RWPE2 (cell line): ENCODE measurements around the gene SHE.

Source experiments
- ATAC-seq: fragments of 200-7000 bp; cut with Tn5 transposase; 3 replicates; pipeline ENCODE4 v1.9.1; 2021; ENCODE audit warnings: low read depth
- DNase-seq: peaks from one replicate; pipeline ENCODE4 v3.0.0-alpha.2; 2020; ENCODE audit warnings: low spot score
- H3K27ac ChIP-seq: fragments of 450-650 bp; 2 replicates; pipeline ENCODE4 v1.5.1; 2017; ENCODE audit warnings: mild to moderate bottlenecking; ENCODE audit not compliant: poor library complexity, severe bottlenecking
- H3K27me3 ChIP-seq: fragments of 250-450 bp; sonication (Bioruptor Pico); 2 replicates; pipeline ENCODE4 v1.5.1; 2021; ENCODE audit warnings: mild to moderate bottlenecking, moderate library complexity; ENCODE audit not compliant: insufficient read depth, poor library complexity, severe bottlenecking
- H3K36me3 ChIP-seq: fragments of 250-450 bp; sonication (Bioruptor Pico); 2 replicates; pipeline ENCODE4 v1.5.1; 2020; ENCODE audit warnings: low read depth, mild to moderate bottlenecking, moderate library complexity
- H3K4me1 ChIP-seq: fragments of 250-450 bp; sonication (Bioruptor Pico); 2 replicates; pipeline ENCODE4 v1.5.1; 2021; ENCODE audit warnings: mild to moderate bottlenecking, moderate library complexity; ENCODE audit not compliant: insufficient read depth, poor library complexity, severe bottlenecking
- H3K4me3 ChIP-seq: fragments of 250-450 bp; sonication (Bioruptor Pico); 2 replicates; pipeline ENCODE4 v1.5.1; 2021; ENCODE audit warnings: mild to moderate bottlenecking, moderate library complexity; ENCODE audit not compliant: severe bottlenecking
- H3K9me3 ChIP-seq: fragments of 250-450 bp; sonication (Bioruptor Pico); 2 replicates; pipeline ENCODE4 v1.5.1; 2021; ENCODE audit warnings: mild to moderate bottlenecking, moderate library complexity; ENCODE audit not compliant: severe bottlenecking
- TF ChIP-seq, protein P1 (sequence below): fragments of 450-650 bp; IDR thresholded peaks from one replicate; pipeline ENCODE4 v1.5.1; 2017; ENCODE audit warnings: mild to moderate bottlenecking, moderate library complexity; ENCODE audit not compliant: poor library complexity, severe bottlenecking

SHE gene

DNA sequence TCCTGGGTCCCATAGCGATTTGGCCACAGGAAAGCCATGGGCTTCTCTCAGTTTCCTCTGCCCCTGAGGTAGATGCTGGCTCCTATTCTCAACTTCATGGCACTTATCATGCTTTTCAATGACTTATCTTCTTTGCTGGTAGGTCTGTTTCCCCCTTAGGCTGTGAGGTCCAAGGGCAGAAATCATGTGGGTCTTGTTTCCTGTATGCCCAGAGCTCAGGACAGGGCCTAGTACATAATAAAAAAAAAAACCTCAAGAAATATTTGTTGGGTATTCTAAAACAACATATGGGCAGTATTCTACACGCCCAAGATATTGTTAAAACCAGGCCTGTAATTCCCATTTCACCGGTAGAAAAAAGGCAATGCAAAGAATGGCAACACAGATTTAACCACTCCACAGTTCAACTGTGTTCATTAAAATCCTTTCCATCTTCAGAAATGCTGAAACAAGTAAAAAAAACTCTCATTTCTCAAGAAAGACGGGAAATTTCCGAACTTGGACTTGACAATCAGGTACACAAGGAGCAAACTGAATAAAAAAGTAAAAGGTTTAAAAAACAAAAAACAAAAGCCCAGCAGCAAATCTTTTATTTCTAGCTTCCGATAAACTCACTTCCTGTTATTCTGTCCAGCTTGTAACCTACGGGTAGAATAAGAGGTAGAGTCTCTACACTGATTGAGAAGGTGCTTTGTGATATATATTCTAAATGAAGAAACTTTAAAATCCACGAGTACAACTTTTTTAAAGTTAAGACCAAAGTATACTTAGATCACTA lies 6.5 kb downstream of the SHE start:
- TF ChIP-seq, protein P1, sequence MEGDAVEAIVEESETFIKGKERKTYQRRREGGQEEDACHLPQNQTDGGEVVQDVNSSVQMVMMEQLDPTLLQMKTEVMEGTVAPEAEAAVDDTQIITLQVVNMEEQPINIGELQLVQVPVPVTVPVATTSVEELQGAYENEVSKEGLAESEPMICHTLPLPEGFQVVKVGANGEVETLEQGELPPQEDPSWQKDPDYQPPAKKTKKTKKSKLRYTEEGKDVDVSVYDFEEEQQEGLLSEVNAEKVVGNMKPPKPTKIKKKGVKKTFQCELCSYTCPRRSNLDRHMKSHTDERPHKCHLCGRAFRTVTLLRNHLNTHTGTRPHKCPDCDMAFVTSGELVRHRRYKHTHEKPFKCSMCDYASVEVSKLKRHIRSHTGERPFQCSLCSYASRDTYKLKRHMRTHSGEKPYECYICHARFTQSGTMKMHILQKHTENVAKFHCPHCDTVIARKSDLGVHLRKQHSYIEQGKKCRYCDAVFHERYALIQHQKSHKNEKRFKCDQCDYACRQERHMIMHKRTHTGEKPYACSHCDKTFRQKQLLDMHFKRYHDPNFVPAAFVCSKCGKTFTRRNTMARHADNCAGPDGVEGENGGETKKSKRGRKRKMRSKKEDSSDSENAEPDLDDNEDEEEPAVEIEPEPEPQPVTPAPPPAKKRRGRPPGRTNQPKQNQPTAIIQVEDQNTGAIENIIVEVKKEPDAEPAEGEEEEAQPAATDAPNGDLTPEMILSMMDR: no peak
- Histone ChIP-seq H3K27me3 (peaks cover 43% of the 10 kb centered on the region), H3K4me1 (no peaks in the 10 kb centered on the region), H3K4me3 (no peak overlapping the region), H3K9me3 (no peaks in the 10 kb centered on the region), H3K36me3 (no peaks in the 10 kb centered on the region), H3K27ac (no peak overlapping the region)
- DNase-seq (no peak), ATAC-seq (no peak)

DNA sequence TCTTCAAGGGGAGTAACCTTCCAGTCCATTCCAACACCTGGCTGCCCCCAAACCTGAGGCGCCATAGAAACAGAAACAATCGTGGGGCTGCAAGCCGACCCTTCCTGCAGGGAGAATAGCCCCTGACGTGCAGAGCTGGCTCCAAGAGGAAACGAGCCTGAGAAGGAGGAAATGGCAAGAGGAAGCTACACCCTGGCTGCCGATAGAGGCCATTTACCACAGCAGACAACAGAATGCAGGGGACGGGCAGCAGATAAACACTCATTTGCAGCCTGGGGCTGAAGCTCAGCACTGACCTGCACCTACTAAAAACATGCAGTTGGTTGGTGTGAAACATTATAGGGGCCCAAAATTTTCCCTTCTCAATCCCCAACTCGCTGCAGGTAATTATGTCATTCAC lies 8.9 kb downstream of the SHE start:
- DNase-seq (no peak), ATAC-seq (no peak)
- Histone ChIP-seq H3K9me3 (no peaks in the 10 kb centered on the region), H3K4me3 (no peak overlapping the region), H3K27ac (no peak overlapping the region), H3K27me3 (peaks cover 20% of the 10 kb centered on the region), H3K4me1 (no peaks in the 10 kb centered on the region), H3K36me3 (no peaks in the 10 kb centered on the region)
- TF ChIP-seq, protein P1: no peak

DNA sequence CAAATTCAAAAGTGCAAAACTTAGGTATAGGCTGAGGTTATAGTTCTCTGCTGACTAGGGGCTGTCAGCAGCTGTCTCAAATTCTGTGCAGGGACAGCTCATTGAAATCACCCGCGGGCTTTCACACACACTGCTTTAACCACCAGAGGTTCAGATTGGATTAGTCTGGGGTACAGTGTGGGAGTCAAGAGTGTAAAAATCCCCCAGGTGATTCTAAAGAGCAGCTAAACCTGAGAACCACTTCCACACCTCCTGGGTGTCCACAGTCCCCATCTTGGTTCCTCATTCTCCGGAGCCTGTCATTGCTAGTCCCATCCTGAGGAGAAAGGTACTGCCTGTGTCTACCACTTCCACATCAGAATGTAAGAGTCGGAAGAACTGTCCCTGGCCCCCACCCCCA lies 10.1 kb downstream of the SHE start:
- Histone ChIP-seq H3K36me3 (no peaks in the 10 kb centered on the region), H3K27me3 (peaks cover 20% of the 10 kb centered on the region), H3K9me3 (no peaks in the 10 kb centered on the region), H3K4me3 (no peak overlapping the region), H3K27ac (no peak overlapping the region), H3K4me1 (no peaks in the 10 kb centered on the region)
- ATAC-seq: no peak
- TF ChIP-seq, protein P1: no peak
- no peak for DNase-seq

DNA sequence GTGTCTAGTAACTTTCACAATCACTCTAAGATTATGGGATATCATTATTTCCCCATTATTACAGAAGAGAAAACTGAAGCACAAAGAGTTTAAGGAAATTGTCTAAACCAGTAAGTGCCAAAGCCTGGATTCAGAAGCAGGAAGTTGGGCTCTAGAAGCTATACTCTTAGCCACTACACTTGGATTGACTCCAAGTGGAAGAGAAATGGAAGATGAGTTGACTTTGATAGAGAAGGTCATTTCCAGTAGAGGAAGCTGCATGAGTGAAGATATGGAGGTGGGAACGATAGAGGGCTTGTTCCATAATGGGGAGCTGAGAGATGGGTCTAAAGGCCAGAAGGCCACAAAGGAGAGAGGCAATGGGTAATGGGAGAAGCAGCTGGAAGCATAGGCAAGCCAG lies 11.9 kb downstream of the SHE start:
- no peaks in the 10 kb centered on the region for H3K4me1 ChIP-seq
- no peak overlapping the region for H3K4me3 ChIP-seq
- ATAC-seq (no peak), DNase-seq (no peak)
- TF ChIP-seq, protein P1: no peak
- H3K36me3 ChIP-seq: no peaks in the 10 kb centered on the region
- H3K27me3 ChIP-seq: peaks cover 20% of the 10 kb centered on the region
- H3K9me3 ChIP-seq: no peaks in the 10 kb centered on the region
- H3K27ac ChIP-seq: no peak overlapping the region

DNA sequence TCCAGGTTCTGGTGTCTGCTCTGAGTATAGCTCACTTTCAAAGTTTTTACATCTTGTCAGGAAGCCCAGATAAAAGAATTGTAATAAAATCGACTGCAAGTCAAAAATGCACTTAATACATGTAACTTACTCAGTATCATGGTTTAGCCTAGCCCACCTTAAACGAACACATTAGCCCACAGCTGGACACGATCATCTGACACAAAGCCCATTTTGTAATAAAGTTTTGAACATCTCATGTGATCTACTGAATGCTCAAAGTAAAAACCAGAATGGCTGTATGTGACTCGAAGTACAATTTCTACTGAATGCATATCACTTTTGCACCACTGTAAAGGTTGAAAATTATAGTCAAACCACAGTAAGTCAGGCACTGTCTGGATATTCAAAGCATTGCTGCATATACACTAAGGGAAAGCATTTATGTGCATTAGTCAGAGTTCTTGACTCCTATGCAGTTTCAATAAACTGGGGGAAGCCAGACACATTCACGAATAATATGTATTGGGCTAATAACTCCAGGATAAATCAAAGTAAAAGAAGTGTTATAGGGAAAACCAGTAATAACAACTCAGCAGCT lies 12.4 kb downstream of the SHE start:
- ATAC-seq (no peak), DNase-seq (no peak)
- H3K36me3 ChIP-seq: no peaks in the 10 kb centered on the region
- no peaks in the 10 kb centered on the region for H3K9me3 ChIP-seq
- H3K4me1 ChIP-seq: no peaks in the 10 kb centered on the region
- H3K27ac ChIP-seq: no peak overlapping the region
- H3K27me3 ChIP-seq: peaks cover 20% of the 10 kb centered on the region
- TF ChIP-seq, protein P1: no peak
- no peak overlapping the region for H3K4me3 ChIP-seq
